ENCODE measurements around the gene PRSS27.

- no peak for TF ChIP-seq POLR2A (IDR thresholded peaks at IDR 0.05)
- TF ChIP-seq POLR2AphosphoS5 (IDR thresholded peaks at IDR 0.05) = no peak
- TF ChIP-seq CTCF (IDR thresholded peaks at IDR 0.05) = no peak
Observed at GRCh38 chr16:2752850-2753732, 33.1 kb upstream of the PRSS27 start.

Data from upper lobe of left lung (tissue), 4 donors.